ENCODE measurements around the gene ZNF892. TPM values are rescaled to one million over a fixed set of nuclear protein-coding genes. Genes with fewer than 3 reads are reported as not detected.
"Not testable (repeated sequence)": the region's sequence is repeated elsewhere in the genome, so short reads cannot be mapped to it uniquely, and the experiment has no call there.

ZNF892 gene
- total and polyA plus RNA-seq, 2 donors = 1.4 to 11.5 TPM

GRCh38 chr2:95240556-95240955 is 33.2 kb downstream of the ZNF892 start:
- WGBS = 96% methylated on average over 5 of the region's 5 CpGs
- no peak for DNase-seq (ENCODE audit: extremely low spot score)

GRCh38 chr2:95242084-95242483 is 34.8 kb downstream of the ZNF892 start:
- H3K27ac ChIP-seq (ENCODE audit: low read depth); DNase-seq (ENCODE audit: extremely low spot score); H3K36me3 ChIP-seq (ENCODE audit: insufficient read depth); H3K4me1 ChIP-seq (ENCODE audit: insufficient read depth); H3K4me3 ChIP-seq (ENCODE audit: low read depth, low read length): not testable (repeated sequence)
- 91% methylated on average over 1 of the region's 1 CpG for WGBS

More at GRCh38 chr2:95240556-95240955, 33.2 kb downstream of the ZNF892 start:
- Histone ChIP-seq H3K4me3 (ENCODE audit: low read depth, low read length) (no peak overlapping the region), H3K36me3 (ENCODE audit: insufficient read depth) (no peaks in the 10 kb centered on the region), H3K4me1 (ENCODE audit: insufficient read depth) (no peaks in the 10 kb centered on the region), H3K27ac (ENCODE audit: low read depth) (no peak overlapping the region)

Other genes with a start within 250 kb of the ZNF892 start
- gene MAL, start 181.8 kb upstream of the ZNF892 start, total RNA-seq = 3.6 TPM
- 13.3 TPM for gene MAL, start 181.8 kb upstream of the ZNF892 start, polyA plus RNA-seq
- 43.5 TPM for gene MRPS5, start 85.7 kb upstream of the ZNF892 start, total RNA-seq
- 49.3 TPM for gene MRPS5, start 85.7 kb upstream of the ZNF892 start, polyA plus RNA-seq
- gene ZNF514, start 47.7 kb upstream of the ZNF892 start, total RNA-seq = 38.5 TPM
- gene ZNF514, start 47.7 kb upstream of the ZNF892 start, polyA plus RNA-seq = 11.3 TPM
- gene ZNF2, start 41.7 kb upstream of the ZNF892 start, total RNA-seq = 9.5 TPM
- gene ZNF2, start 41.7 kb upstream of the ZNF892 start, polyA plus RNA-seq = 3.4 TPM
- 13.6 TPM for gene PROM2, start 66.9 kb downstream of the ZNF892 start, total RNA-seq
- gene PROM2, start 66.9 kb downstream of the ZNF892 start, polyA plus RNA-seq = 25.1 TPM
- gene KCNIP3, start 89.8 kb downstream of the ZNF892 start, total RNA-seq = 6.1 TPM
- gene KCNIP3, start 89.8 kb downstream of the ZNF892 start, polyA plus RNA-seq = 16.8 TPM
- gene FAHD2A, start 195.2 kb downstream of the ZNF892 start, total RNA-seq = 17.8 TPM
- gene FAHD2A, start 195.2 kb downstream of the ZNF892 start, polyA plus RNA-seq = 20.3 TPM

Measured in urinary bladder (tissue), 4 donors.